ENCODE results near the gene RXRB.
"Not testable (repeated sequence)": the region's sequence is repeated elsewhere in the genome, so short reads cannot be mapped to it uniquely, and the experiment has no call there.

RXRB gene

DNA sequence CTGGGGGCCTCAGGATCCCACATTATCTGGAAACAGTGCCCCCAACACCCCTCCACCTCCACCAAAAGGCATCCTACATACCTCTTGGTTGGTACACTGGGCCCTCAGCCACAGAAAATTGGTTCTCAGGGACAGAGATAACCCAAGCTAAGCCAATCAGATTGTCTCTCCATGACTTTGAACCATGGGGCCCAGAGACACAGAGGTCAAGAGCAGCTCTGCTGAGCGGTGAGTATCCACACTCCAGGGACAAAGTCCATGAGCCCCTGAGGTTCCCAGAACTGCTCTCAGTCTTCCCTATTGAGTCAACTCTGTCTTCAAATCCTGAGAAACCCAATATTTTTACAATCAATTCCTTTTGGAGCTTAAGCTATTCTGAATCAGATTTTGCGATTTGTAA, 43.5 kb downstream of the RXRB start:
- in situ Hi-C loops (cut with MboI; ENCODE audit: low sequenced_read_pairs, unreplicated experiment), result no loop called here
- TF ChIP-seq, protein P1, sequence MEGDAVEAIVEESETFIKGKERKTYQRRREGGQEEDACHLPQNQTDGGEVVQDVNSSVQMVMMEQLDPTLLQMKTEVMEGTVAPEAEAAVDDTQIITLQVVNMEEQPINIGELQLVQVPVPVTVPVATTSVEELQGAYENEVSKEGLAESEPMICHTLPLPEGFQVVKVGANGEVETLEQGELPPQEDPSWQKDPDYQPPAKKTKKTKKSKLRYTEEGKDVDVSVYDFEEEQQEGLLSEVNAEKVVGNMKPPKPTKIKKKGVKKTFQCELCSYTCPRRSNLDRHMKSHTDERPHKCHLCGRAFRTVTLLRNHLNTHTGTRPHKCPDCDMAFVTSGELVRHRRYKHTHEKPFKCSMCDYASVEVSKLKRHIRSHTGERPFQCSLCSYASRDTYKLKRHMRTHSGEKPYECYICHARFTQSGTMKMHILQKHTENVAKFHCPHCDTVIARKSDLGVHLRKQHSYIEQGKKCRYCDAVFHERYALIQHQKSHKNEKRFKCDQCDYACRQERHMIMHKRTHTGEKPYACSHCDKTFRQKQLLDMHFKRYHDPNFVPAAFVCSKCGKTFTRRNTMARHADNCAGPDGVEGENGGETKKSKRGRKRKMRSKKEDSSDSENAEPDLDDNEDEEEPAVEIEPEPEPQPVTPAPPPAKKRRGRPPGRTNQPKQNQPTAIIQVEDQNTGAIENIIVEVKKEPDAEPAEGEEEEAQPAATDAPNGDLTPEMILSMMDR (IDR thresholded peaks at IDR 0.05; ENCODE audit: borderline replicate concordance, control extremely low read depth, extremely low read depth, insufficient read depth, missing control alignments), result no peak

GRCh38 chr6:33156561-33156960, 43.9 kb downstream of the RXRB start:
- TF ChIP-seq, protein P1 (IDR thresholded peaks at IDR 0.05; ENCODE audit: borderline replicate concordance, control extremely low read depth, extremely low read depth, insufficient read depth, missing control alignments), result no peak
- in situ Hi-C loops (cut with MboI; ENCODE audit: low sequenced_read_pairs, unreplicated experiment), result no loop called here
- no peak for DNase-seq (ENCODE audit: low spot score)

More for the DNA sequence above, 43.5 kb downstream of the RXRB start:
- DNase-seq (ENCODE audit: low spot score), result no peak

- no peak for DNase-seq (ENCODE audit: low spot score)
- TF ChIP-seq, protein P1 (IDR thresholded peaks at IDR 0.05; ENCODE audit: borderline replicate concordance, control extremely low read depth, extremely low read depth, insufficient read depth, missing control alignments), result no peak
- in situ Hi-C loops (cut with MboI; ENCODE audit: low sequenced_read_pairs, unreplicated experiment), result no loop called here
These were observed 46.1 kb downstream of the RXRB start for GRCh38 chr6:33154349-33154748.

DNA sequence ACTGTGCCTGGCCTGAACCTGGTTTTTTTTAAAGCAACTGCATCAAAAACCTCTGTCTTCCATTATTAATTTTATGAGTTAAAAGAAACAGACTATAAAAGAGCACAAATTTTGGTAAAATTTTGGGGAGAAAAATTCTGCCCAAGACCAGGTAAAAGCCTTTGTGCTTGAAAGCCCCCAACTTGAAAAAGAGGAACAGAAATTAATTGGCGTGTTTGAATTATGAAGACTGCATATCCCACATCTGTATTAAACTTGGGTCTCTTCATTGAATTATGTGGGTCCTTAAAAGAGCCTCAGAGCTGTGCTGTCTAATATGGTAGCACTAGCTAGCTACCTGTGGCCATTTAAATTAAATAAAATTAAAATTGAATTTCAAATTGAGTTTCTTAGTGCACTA, 49.4 kb downstream of the RXRB start:
- in situ Hi-C loops (cut with MboI; ENCODE audit: low sequenced_read_pairs, unreplicated experiment), result no loop called here
- no peak for DNase-seq (ENCODE audit: low spot score)

GRCh38 chr6:33150560-33150959, 49.9 kb downstream of the RXRB start:
- DNase-seq (ENCODE audit: low spot score); in situ Hi-C loops (cut with MboI; ENCODE audit: low sequenced_read_pairs, unreplicated experiment): not testable (repeated sequence)

More for the DNA sequence above, 49.4 kb downstream of the RXRB start:
- TF ChIP-seq, protein P1 (IDR thresholded peaks at IDR 0.05; ENCODE audit: borderline replicate concordance, control extremely low read depth, extremely low read depth, insufficient read depth, missing control alignments), result no peak

GRCh38 chr6:33147807-33148666, 52.4 kb downstream of the RXRB start:
- in situ Hi-C loops (cut with MboI; ENCODE audit: low sequenced_read_pairs, unreplicated experiment), result no loop called here
- DNase-seq (ENCODE audit: low spot score), result peak; percentile 42
- TF ChIP-seq, protein P1 (IDR thresholded peaks at IDR 0.05; ENCODE audit: borderline replicate concordance, control extremely low read depth, extremely low read depth, insufficient read depth, missing control alignments), result peak; percentile 63

- in situ Hi-C loops (cut with MboI; ENCODE audit: low sequenced_read_pairs, unreplicated experiment), result no loop called here
- DNase-seq (ENCODE audit: low spot score), result no peak
- TF ChIP-seq, protein P1 (IDR thresholded peaks at IDR 0.05; ENCODE audit: borderline replicate concordance, control extremely low read depth, extremely low read depth, insufficient read depth, missing control alignments), result no peak
These were observed 56.1 kb downstream of the RXRB start for GRCh38 chr6:33144373-33144772.
